Mucosa of stomach (tissue), 1 donor: ENCODE data around the gene INTS2.
"Not testable (repeated sequence)": the region's sequence is repeated elsewhere in the genome, so short reads cannot be mapped to it uniquely, and the experiment has no call there.

ENCODE experiments used
- H3K27me3 ChIP-seq: one replicate; pipeline ENCODE4 v1.7.0; 2013; ENCODE audit warnings: mild to moderate bottlenecking, low read length; ENCODE audit not compliant: control insufficient read depth, insufficient read depth
- H3K36me3 ChIP-seq: one replicate; pipeline ENCODE4 v1.7.0; 2013; ENCODE audit warnings: low read length; ENCODE audit not compliant: control insufficient read depth, insufficient read depth
- H3K4me1 ChIP-seq: one replicate; pipeline ENCODE4 v1.7.0; 2013; ENCODE audit warnings: mild to moderate bottlenecking, low read length; ENCODE audit not compliant: control insufficient read depth, insufficient read depth
- H3K4me3 ChIP-seq: one replicate; pipeline ENCODE4 v1.7.0; 2013; ENCODE audit warnings: low read length
- H3K9ac ChIP-seq: one replicate; pipeline ENCODE4 v1.7.0; 2013; ENCODE audit warnings: mild to moderate bottlenecking, low read length, moderate library complexity
- H3K9me3 ChIP-seq: one replicate; pipeline ENCODE4 v1.7.0; 2013; ENCODE audit warnings: mild to moderate bottlenecking, low read length, moderate library complexity; ENCODE audit not compliant: control insufficient read depth
- donor health status: Pancreatic carcinoma.

The INTS2 gene

DNA sequence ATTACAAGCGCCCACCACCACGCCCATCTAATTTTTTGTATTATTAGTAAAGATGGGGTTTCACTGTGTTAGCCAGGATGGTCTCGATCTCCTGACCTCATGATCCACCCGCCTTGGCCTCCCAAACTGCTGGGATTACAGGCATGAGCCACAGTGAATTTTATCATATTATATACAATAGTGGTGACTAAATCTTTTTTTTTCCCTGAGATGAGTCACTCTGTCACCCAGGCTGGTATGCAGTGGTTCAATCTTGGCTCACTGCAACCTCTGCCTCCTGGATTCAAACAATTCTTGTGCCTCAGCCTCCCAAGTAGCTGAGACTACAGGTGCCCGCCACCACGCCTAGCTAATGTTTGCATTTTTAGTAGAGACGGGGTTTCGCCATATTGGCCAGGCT lies 41.9 kb downstream of the INTS2 start:
- not testable (repeated sequence) for H3K4me1 ChIP-seq, H3K27me3 ChIP-seq, H3K9me3 ChIP-seq, H3K36me3 ChIP-seq, H3K9ac ChIP-seq, H3K4me3 ChIP-seq

- no peaks in the 10 kb centered on the region for H3K9me3 ChIP-seq
- H3K27me3 ChIP-seq = no peaks in the 10 kb centered on the region
- no peaks in the 10 kb centered on the region for H3K4me1 ChIP-seq
- H3K36me3 ChIP-seq = no peaks in the 10 kb centered on the region
- H3K4me3 ChIP-seq = no peak overlapping the region
- no peak overlapping the region for H3K9ac ChIP-seq
Observed at GRCh38 chr17:61884864-61885263, 42.9 kb downstream of the INTS2 start.

- H3K4me1 ChIP-seq = no peaks in the 10 kb centered on the region
- H3K9ac ChIP-seq = no peak overlapping the region
- no peaks in the 10 kb centered on the region for H3K9me3 ChIP-seq
- no peak overlapping the region for H3K4me3 ChIP-seq
- no peaks in the 10 kb centered on the region for H3K27me3 ChIP-seq
- no peaks in the 10 kb centered on the region for H3K36me3 ChIP-seq
Observed at GRCh38 chr17:61880589-61881102, 47.1 kb downstream of the INTS2 start.

- no peak overlapping the region for H3K4me3 ChIP-seq
- no peaks in the 10 kb centered on the region for H3K27me3 ChIP-seq
- H3K9ac ChIP-seq = no peak overlapping the region
- no peaks in the 10 kb centered on the region for H3K36me3 ChIP-seq
- no peaks in the 10 kb centered on the region for H3K9me3 ChIP-seq
- H3K4me1 ChIP-seq = no peaks in the 10 kb centered on the region
Observed at GRCh38 chr17:61878984-61879612, 48.7 kb downstream of the INTS2 start.

- Histone ChIP-seq H3K9ac (no peak overlapping the region), H3K4me1 (no peaks in the 10 kb centered on the region), H3K4me3 (no peak overlapping the region), H3K27me3 (no peaks in the 10 kb centered on the region), H3K36me3 (no peaks in the 10 kb centered on the region), H3K9me3 (no peaks in the 10 kb centered on the region)
Observed at GRCh38 chr17:61878520-61878919, 49.3 kb downstream of the INTS2 start.

GRCh38 chr17:61877837-61878236 lies 49.9 kb downstream of the INTS2 start:
- Histone ChIP-seq H3K27me3 (no peaks in the 10 kb centered on the region), H3K4me3 (no peak overlapping the region), H3K9me3 (no peaks in the 10 kb centered on the region), H3K9ac (no peak overlapping the region), H3K36me3 (no peaks in the 10 kb centered on the region), H3K4me1 (no peaks in the 10 kb centered on the region)

GRCh38 chr17:61875804-61876203 lies 52.0 kb downstream of the INTS2 start:
- no peaks in the 10 kb centered on the region for H3K36me3 ChIP-seq
- no peak overlapping the region for H3K9ac ChIP-seq
- no peaks in the 10 kb centered on the region for H3K9me3 ChIP-seq
- H3K4me1 ChIP-seq = no peaks in the 10 kb centered on the region
- H3K27me3 ChIP-seq = no peaks in the 10 kb centered on the region
- no peak overlapping the region for H3K4me3 ChIP-seq

DNA sequence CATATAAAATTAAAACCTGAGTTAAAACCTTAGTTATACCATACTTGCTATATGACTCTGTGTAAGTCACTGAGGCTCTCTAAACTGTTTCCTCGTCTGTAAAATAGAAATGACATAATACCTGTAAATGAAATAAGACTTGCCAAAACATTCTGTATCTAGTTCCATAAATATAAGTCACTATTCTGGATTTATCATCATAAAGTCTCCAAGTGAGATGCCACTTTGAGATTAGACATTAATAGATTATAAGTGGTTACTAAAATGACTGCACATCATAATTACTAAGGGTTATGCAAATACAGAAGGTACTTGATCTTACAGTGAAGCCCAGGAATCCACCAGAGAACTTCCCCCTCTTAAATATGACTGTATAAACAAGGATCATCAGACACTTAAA lies 52.5 kb downstream of the INTS2 start:
- Histone ChIP-seq H3K4me1 (no peaks in the 10 kb centered on the region), H3K27me3 (no peaks in the 10 kb centered on the region), H3K4me3 (no peak overlapping the region), H3K9ac (no peak overlapping the region), H3K9me3 (no peaks in the 10 kb centered on the region), H3K36me3 (no peaks in the 10 kb centered on the region)

GRCh38 chr17:61874075-61874474 lies 53.7 kb downstream of the INTS2 start:
- Histone ChIP-seq H3K4me1 (no peaks in the 10 kb centered on the region), H3K27me3 (no peaks in the 10 kb centered on the region), H3K4me3 (no peak overlapping the region), H3K36me3 (no peaks in the 10 kb centered on the region), H3K9me3 (no peaks in the 10 kb centered on the region), H3K9ac (no peak overlapping the region)

GRCh38 chr17:61872099-61872498 lies 55.7 kb downstream of the INTS2 start:
- Histone ChIP-seq H3K4me3 (no peak overlapping the region), H3K4me1 (no peaks in the 10 kb centered on the region), H3K36me3 (no peaks in the 10 kb centered on the region), H3K9ac (no peak overlapping the region), H3K9me3 (no peaks in the 10 kb centered on the region), H3K27me3 (no peaks in the 10 kb centered on the region)

DNA sequence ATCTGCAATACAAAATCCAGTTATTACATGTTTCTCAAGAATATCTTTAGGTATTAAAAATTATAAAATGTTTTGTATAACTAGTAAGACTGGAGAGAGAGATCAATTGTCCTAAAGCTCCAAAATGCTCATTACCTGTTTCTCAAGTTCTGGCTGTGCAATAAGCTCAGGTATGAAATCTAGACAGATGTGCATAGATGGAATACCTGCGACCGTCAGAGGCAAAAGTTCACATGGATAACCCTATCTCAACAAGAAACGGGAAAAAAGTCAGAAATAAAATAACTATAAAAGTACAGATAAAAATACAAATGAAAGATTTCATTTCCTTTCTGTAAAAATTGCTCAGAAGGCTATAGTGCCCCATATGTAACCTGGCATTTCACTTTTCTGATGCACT lies 58.6 kb downstream of the INTS2 start:
- H3K4me3 ChIP-seq = no peak overlapping the region
- H3K27me3 ChIP-seq = no peaks in the 10 kb centered on the region
- no peak overlapping the region for H3K9ac ChIP-seq
- no peaks in the 10 kb centered on the region for H3K9me3 ChIP-seq
- no peaks in the 10 kb centered on the region for H3K4me1 ChIP-seq
- H3K36me3 ChIP-seq = no peaks in the 10 kb centered on the region

- Histone ChIP-seq H3K4me3 (no peak overlapping the region), H3K36me3 (no peaks in the 10 kb centered on the region), H3K9ac (no peak overlapping the region), H3K4me1 (no peaks in the 10 kb centered on the region), H3K27me3 (no peaks in the 10 kb centered on the region), H3K9me3 (no peaks in the 10 kb centered on the region)
Observed at GRCh38 chr17:61868074-61868473, 59.7 kb downstream of the INTS2 start.

- H3K9me3 ChIP-seq = no peaks in the 10 kb centered on the region
- H3K36me3 ChIP-seq = no peaks in the 10 kb centered on the region
- H3K27me3 ChIP-seq = no peaks in the 10 kb centered on the region
- H3K4me3 ChIP-seq = no peak overlapping the region
- H3K4me1 ChIP-seq = no peaks in the 10 kb centered on the region
- no peak overlapping the region for H3K9ac ChIP-seq
Observed at GRCh38 chr17:61867033-61867432, 60.7 kb downstream of the INTS2 start.
